H1 (cell line): ENCODE results near the gene COMT. TPM values are rescaled to one million over a fixed set of nuclear protein-coding genes. Genes with fewer than 3 reads are reported as not detected.

Source experiments
- BCL11A ChIP-seq, 2 experiments: IDR thresholded peaks; one replicate each; pipeline ENCODE4 v1.6.1; 2011; ENCODE audit warnings: low read depth in 2 of 2, low read length in 2 of 2, mild to moderate bottlenecking in 2 of 2
- BRCA1 ChIP-seq: IDR thresholded peaks from 2 replicates; pipeline ENCODE4 v1.6.1; 2012; ENCODE audit warnings: low read depth, low read length, improper control_type of control experiment
- CEBPB ChIP-seq: IDR thresholded peaks from 2 replicates; pipeline ENCODE4 v1.6.1; 2012; ENCODE audit warnings: low read depth, low read length
- CHD2 ChIP-seq: IDR thresholded peaks from 2 replicates; pipeline ENCODE4 v1.6.1; 2012; ENCODE audit warnings: low read length, improper control_type of control experiment
- CREB1 ChIP-seq: IDR thresholded peaks from 2 replicates; pipeline ENCODE4 v1.6.1; 2012; ENCODE audit warnings: inconsistent platforms
- EGR1 ChIP-seq: IDR thresholded peaks from 2 replicates; pipeline ENCODE4 v1.6.1; 2011; ENCODE audit warnings: low read depth, low read length, borderline replicate concordance
- EZH2 ChIP-seq: fragments of 200-600 bp; sonication (generic); IDR thresholded peaks from 2 replicates; pipeline ENCODE4 v1.7.1; 2012; ENCODE audit warnings: low read depth, mild to moderate bottlenecking, moderate library complexity, low read length, inconsistent platforms; ENCODE audit not compliant: severe bottlenecking
- KDM5A ChIP-seq: fragments of 200-600 bp; IDR thresholded peaks from 2 replicates; pipeline ENCODE4 v1.7.1; 2012; ENCODE audit warnings: mild to moderate bottlenecking, low read length, inconsistent platforms, mixed read lengths
- MAFK ChIP-seq: IDR thresholded peaks from 2 replicates; pipeline ENCODE4 v1.6.1; 2012; ENCODE audit warnings: low read depth, mild to moderate bottlenecking, improper control_type of control experiment, low read length
- NANOG ChIP-seq: IDR thresholded peaks from 2 replicates; pipeline ENCODE4 v1.6.1; 2011; ENCODE audit warnings: low read length, low read depth, mild to moderate bottlenecking, inconsistent platforms; ENCODE audit not compliant: insufficient read depth, poor library complexity, severe bottlenecking
- NRF1 ChIP-seq: IDR thresholded peaks from 2 replicates; pipeline ENCODE4 v1.6.1; 2011; ENCODE audit warnings: mild to moderate bottlenecking, low read depth, low read length, improper control_type of control experiment
- PHF8 ChIP-seq: fragments of 200-600 bp; sonication (generic); conservative IDR thresholded peaks from 2 replicates; pipeline ENCODE4 v1.7.1; 2012; ENCODE audit warnings: low read depth, mild to moderate bottlenecking, inconsistent platforms, low read length, moderate library complexity
- POLR2AphosphoS5 ChIP-seq: IDR thresholded peaks from 2 replicates; pipeline ENCODE4 v1.6.1; 2011; ENCODE audit warnings: low read depth, low read length
- RAD21 ChIP-seq, 2 experiments: IDR thresholded peaks in 1 of 2; conservative IDR thresholded peaks in 1 of 2; 2 replicates each; pipeline ENCODE4 v1.6.1; 2011; ENCODE audit warnings: low read depth in 2 of 2, low read length in 2 of 2, improper control_type of control experiment in 1 of 2, inconsistent platforms in 1 of 2, mild to moderate bottlenecking in 1 of 2, moderate library complexity in 1 of 2
- RBBP5 ChIP-seq: IDR thresholded peaks from 2 replicates; pipeline ENCODE4 v1.7.1; 2012; ENCODE audit warnings: low read depth, mild to moderate bottlenecking, inconsistent platforms, low read length, moderate library complexity, borderline replicate concordance
- SIN3A ChIP-seq, 2 experiments: IDR thresholded peaks in 1 of 2; conservative IDR thresholded peaks in 1 of 2; 2 replicates each; pipeline ENCODE4 v1.6.1; 2011 to 2012; ENCODE audit warnings: low read length in 2 of 2, improper control_type of control experiment in 1 of 2, low read depth in 1 of 2, mild to moderate bottlenecking in 1 of 2
- SIRT6 ChIP-seq: IDR thresholded peaks from one replicate; pipeline ENCODE4 v1.7.1; 2012; ENCODE audit warnings: low read length, inconsistent platforms
- SP1 ChIP-seq: IDR thresholded peaks from 2 replicates; pipeline ENCODE4 v1.6.1; 2011; ENCODE audit warnings: low read depth, low read length
- SP2 ChIP-seq: IDR thresholded peaks from 2 replicates; pipeline ENCODE4 v1.6.1; 2012; ENCODE audit warnings: mild to moderate bottlenecking, low read length, inconsistent platforms
- SP4 ChIP-seq: IDR thresholded peaks from 2 replicates; pipeline ENCODE4 v1.6.1; 2012; ENCODE audit warnings: low read length, inconsistent platforms
- SRF ChIP-seq: IDR thresholded peaks from 2 replicates; pipeline ENCODE4 v1.6.1; 2011; ENCODE audit warnings: mild to moderate bottlenecking, low read depth, low read length, moderate library complexity
- SUZ12 ChIP-seq: fragments of 200-600 bp; sonication (generic); IDR thresholded peaks from 2 replicates; pipeline ENCODE4 v1.6.1; 2012; ENCODE audit warnings: mild to moderate bottlenecking, inconsistent platforms, low read length, moderate library complexity, mixed read lengths
- YY1 ChIP-seq: IDR thresholded peaks from 2 replicates; pipeline ENCODE4 v1.6.1; 2011; ENCODE audit warnings: low read depth, mild to moderate bottlenecking, low read length
- polyA plus RNA-seq, 7 experiments: library from polyadenylated mRNA; depleted of rRNA in 3 of 7; stranded (reverse) in 5 of 7; unstranded in 2 of 7; fragments of >200 nt in 5 of 7; fragments of 200-250 nt in 2 of 7; gene quantifications; 1 replicate in 5 of 7; 2 replicates in 1 of 7; 4 replicates in 1 of 7; pipeline versions ENCODE4 v1.2.1 to v1.2.3, GENCODE V29; 2011 to 2013; ENCODE audit warnings: missing spikeins in 2 of 7, mixed read lengths in 2 of 7
- total RNA-seq: library from RNA; stranded (reverse); fragmentation: NEBNext Ultra II Directional; extraction: Animal tissue kit (Norgen Biotek cat#: 25700); gene quantifications from 2 replicates; pipeline ENCODE4 v1.2.1, GENCODE V29; 2021
- TF ChIP-seq, protein P1 (sequence below): IDR thresholded peaks from 2 replicates; pipeline ENCODE4 v1.6.1; 2012; ENCODE audit warnings: inconsistent platforms

Gene COMT
- total and polyA plus RNA-seq, 2 of the 8 experiments (the other 6 are each of a cell fraction or from before 2014, with no cell fraction given) = 15.2 to 33.7 TPM

DNA sequence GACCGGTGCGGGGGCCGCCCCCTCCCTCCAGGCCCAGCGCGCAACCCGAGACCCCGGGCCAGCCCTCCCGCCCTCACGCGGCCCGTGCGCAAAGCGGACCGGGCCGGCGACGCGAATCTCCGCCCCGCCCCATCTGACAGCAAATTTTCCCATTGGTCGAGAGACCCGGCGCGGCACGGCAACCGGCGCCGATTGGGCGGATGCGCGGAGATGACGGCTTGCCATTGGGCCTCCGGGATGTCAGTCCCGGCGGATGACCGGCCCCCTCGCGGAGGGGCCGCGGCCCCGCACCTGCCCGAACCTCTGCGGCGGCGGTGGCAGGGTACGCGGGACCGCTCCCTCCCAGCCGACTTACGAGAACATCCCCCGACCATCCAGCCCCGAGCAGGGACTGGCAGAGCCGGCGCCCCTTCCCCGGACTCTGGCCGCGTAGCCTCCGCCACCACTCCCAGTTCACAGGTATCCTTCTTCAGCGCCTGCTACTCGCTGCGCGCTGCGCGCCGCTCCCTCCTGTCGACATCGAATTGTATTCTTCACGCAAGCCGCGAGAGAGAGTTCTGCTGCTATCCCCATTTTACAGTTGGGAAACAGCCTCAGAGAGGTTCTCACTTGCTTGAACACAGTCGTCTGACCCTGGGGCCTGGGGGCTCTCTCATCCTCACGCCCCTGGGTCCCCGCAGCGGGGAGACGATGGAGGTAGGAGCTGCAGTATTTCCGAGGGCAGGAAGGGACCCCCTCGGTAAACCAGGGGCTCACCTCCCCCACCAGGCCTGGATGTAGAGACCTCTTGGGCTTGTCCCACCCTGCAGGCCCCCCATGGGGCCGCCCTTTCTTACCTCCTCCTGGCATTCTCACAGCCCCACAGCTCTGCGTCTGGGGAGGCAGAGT lies 75.4 kb downstream of the COMT start, which contains the start of gene ARVCF (continued):
- no peak for TF ChIP-seq SIN3A (conservative IDR thresholded peaks at IDR 0.05 in 1 of 2, IDR thresholded peaks at IDR 0.05 in 1 of 2; ENCODE audit: low read depth in 1 of 2, low read length in 2 of 2)
- TF ChIP-seq SUZ12 = peak; percentile 33; the same call in 1 of the 2 replicates
- no peak for TF ChIP-seq BRCA1
- TF ChIP-seq KDM5A = no peak
- peak; percentile 93 for TF ChIP-seq CHD2
- no peak for TF ChIP-seq SIRT6
- TF ChIP-seq EGR1 = no peak
- no peak for TF ChIP-seq BCL11A (IDR thresholded peaks at IDR 0.05; ENCODE audit: low read depth in 2 of 2, low read length in 2 of 2)
- TF ChIP-seq NRF1 = no peak
- TF ChIP-seq RBBP5 = no peak
- TF ChIP-seq SRF = no peak
- TF ChIP-seq, protein P1, sequence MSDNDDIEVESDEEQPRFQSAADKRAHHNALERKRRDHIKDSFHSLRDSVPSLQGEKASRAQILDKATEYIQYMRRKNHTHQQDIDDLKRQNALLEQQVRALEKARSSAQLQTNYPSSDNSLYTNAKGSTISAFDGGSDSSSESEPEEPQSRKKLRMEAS = peak; percentile 61; the same call in 1 of the 2 replicates
- peak; percentile 98 for TF ChIP-seq SP1
- TF ChIP-seq CEBPB = no peak
- peak; percentile 40 for TF ChIP-seq EZH2
- no peak for TF ChIP-seq MAFK
- TF ChIP-seq SP2 = peak; percentile 82
- no peak for TF ChIP-seq RAD21 (IDR thresholded peaks at IDR 0.05 in 1 of 2, conservative IDR thresholded peaks at IDR 0.05 in 1 of 2; ENCODE audit: low read depth in 2 of 2, low read length in 2 of 2)
- no peak for TF ChIP-seq POLR2AphosphoS5
- no peak for TF ChIP-seq YY1
- no peak for TF ChIP-seq NANOG
- 0 out of 2 replicates have a peak, but pooled peaks have one; percentile 64 for TF ChIP-seq SP4
- no peak for TF ChIP-seq PHF8
- peak; percentile 72 for TF ChIP-seq CREB1
